RWPE2 (cell line): ENCODE measurements around the gene WEE1.

Source experiments
- ATAC-seq: fragments of 200-7000 bp; cut with Tn5 transposase; 3 replicates; pipeline ENCODE4 v1.9.1; 2021; ENCODE audit warnings: low read depth
- DNase-seq: peaks from one replicate; pipeline ENCODE4 v3.0.0-alpha.2; 2020; ENCODE audit warnings: low spot score
- H3K27ac ChIP-seq: fragments of 450-650 bp; 2 replicates; pipeline ENCODE4 v1.5.1; 2017; ENCODE audit warnings: mild to moderate bottlenecking; ENCODE audit not compliant: poor library complexity, severe bottlenecking
- H3K27me3 ChIP-seq: fragments of 250-450 bp; sonication (Bioruptor Pico); 2 replicates; pipeline ENCODE4 v1.5.1; 2021; ENCODE audit warnings: mild to moderate bottlenecking, moderate library complexity; ENCODE audit not compliant: insufficient read depth, poor library complexity, severe bottlenecking
- H3K36me3 ChIP-seq: fragments of 250-450 bp; sonication (Bioruptor Pico); 2 replicates; pipeline ENCODE4 v1.5.1; 2020; ENCODE audit warnings: low read depth, mild to moderate bottlenecking, moderate library complexity
- H3K4me1 ChIP-seq: fragments of 250-450 bp; sonication (Bioruptor Pico); 2 replicates; pipeline ENCODE4 v1.5.1; 2021; ENCODE audit warnings: mild to moderate bottlenecking, moderate library complexity; ENCODE audit not compliant: insufficient read depth, poor library complexity, severe bottlenecking
- H3K4me3 ChIP-seq: fragments of 250-450 bp; sonication (Bioruptor Pico); 2 replicates; pipeline ENCODE4 v1.5.1; 2021; ENCODE audit warnings: mild to moderate bottlenecking, moderate library complexity; ENCODE audit not compliant: severe bottlenecking
- H3K9me3 ChIP-seq: fragments of 250-450 bp; sonication (Bioruptor Pico); 2 replicates; pipeline ENCODE4 v1.5.1; 2021; ENCODE audit warnings: mild to moderate bottlenecking, moderate library complexity; ENCODE audit not compliant: severe bottlenecking
- CTCF ChIP-seq: fragments of 450-650 bp; IDR thresholded peaks from one replicate; pipeline ENCODE4 v1.5.1; 2017; ENCODE audit warnings: mild to moderate bottlenecking, moderate library complexity; ENCODE audit not compliant: poor library complexity, severe bottlenecking

Gene WEE1

GRCh38 chr11:9624448-9624847 is 51.0 kb downstream of the WEE1 start:
- Histone ChIP-seq H3K36me3 (no peaks in the 10 kb centered on the region), H3K4me1 (no peaks in the 10 kb centered on the region), H3K9me3 (no peaks in the 10 kb centered on the region), H3K27ac (no peak overlapping the region), H3K4me3 (no peak overlapping the region), H3K27me3 (no peaks in the 10 kb centered on the region)
- TF ChIP-seq CTCF = no peak
- ATAC-seq = no peak
- DNase-seq = no peak

GRCh38 chr11:9625162-9625561 is 51.7 kb downstream of the WEE1 start:
- H3K27ac ChIP-seq = no peak overlapping the region
- no peaks in the 10 kb centered on the region for H3K36me3 ChIP-seq
- no peaks in the 10 kb centered on the region for H3K27me3 ChIP-seq
- no peak for TF ChIP-seq CTCF
- H3K4me3 ChIP-seq = no peak overlapping the region
- H3K4me1 ChIP-seq = no peaks in the 10 kb centered on the region
- ATAC-seq = no peak
- DNase-seq = no peak
- no peaks in the 10 kb centered on the region for H3K9me3 ChIP-seq

- H3K27me3 ChIP-seq = no peaks in the 10 kb centered on the region
- no peaks in the 10 kb centered on the region for H3K4me1 ChIP-seq
- no peaks in the 10 kb centered on the region for H3K36me3 ChIP-seq
- H3K27ac ChIP-seq = no peak overlapping the region
- no peaks in the 10 kb centered on the region for H3K9me3 ChIP-seq
- DNase-seq (no peak), ATAC-seq (no peak)
- TF ChIP-seq CTCF = no peak
- H3K4me3 ChIP-seq = no peak overlapping the region
Measured at GRCh38 chr11:9625728-9626127, 52.3 kb downstream of the WEE1 start.

- no peak for ATAC-seq
- H3K27ac ChIP-seq = no peak overlapping the region
- H3K9me3 ChIP-seq = no peaks in the 10 kb centered on the region
- H3K36me3 ChIP-seq = no peaks in the 10 kb centered on the region
- no peak for TF ChIP-seq CTCF
- H3K27me3 ChIP-seq = no peaks in the 10 kb centered on the region
- H3K4me1 ChIP-seq = no peaks in the 10 kb centered on the region
- DNase-seq = no peak
- H3K4me3 ChIP-seq = no peak overlapping the region
Measured at GRCh38 chr11:9626496-9627394, 53.3 kb downstream of the WEE1 start.

- H3K36me3 ChIP-seq = no peaks in the 10 kb centered on the region
- H3K4me1 ChIP-seq = no peaks in the 10 kb centered on the region
- TF ChIP-seq CTCF = no peak
- DNase-seq (no peak), ATAC-seq (no peak)
- no peak overlapping the region for H3K4me3 ChIP-seq
- no peaks in the 10 kb centered on the region for H3K9me3 ChIP-seq
- H3K27me3 ChIP-seq = no peaks in the 10 kb centered on the region
- no peak overlapping the region for H3K27ac ChIP-seq
Measured at GRCh38 chr11:9629064-9629463, 55.6 kb downstream of the WEE1 start.
